KOPT-K1 (cell line): ENCODE data around the gene CDKN2C.
A peak's percentile ranks its signal among the peaks of the same experiment; 100 is the strongest.

Experiments used
- H3K27ac ChIP-seq: fragments of 200-600 bp; sonication (generic); 2 replicates; pipeline ENCODE4 v1.5.1; 2016; ENCODE audit warnings: antibody characterized with exemption, mild to moderate bottlenecking, low read depth, low read length; ENCODE audit not compliant: poor library complexity, severe bottlenecking
- H3K36me3 ChIP-seq: fragments of 200-600 bp; sonication (generic); 2 replicates; pipeline ENCODE4 v1.5.1; 2017; ENCODE audit warnings: antibody characterized with exemption, mild to moderate bottlenecking, low read length, moderate library complexity; ENCODE audit not compliant: insufficient read depth
- H3K9me3 ChIP-seq: fragments of 200-600 bp; sonication (generic); 2 replicates; pipeline ENCODE4 v1.5.1; 2017; ENCODE audit warnings: antibody characterized with exemption, low read length, mild to moderate bottlenecking; ENCODE audit not compliant: insufficient read depth, poor library complexity, severe bottlenecking

CDKN2C gene

GRCh38 chr1:50971748-50972305 lies 1.8 kb downstream of the CDKN2C start:
- Histone ChIP-seq H3K36me3 (peaks cover 33% of the 10 kb centered on the region), H3K27ac (no peak overlapping the region), H3K9me3 (no peaks in the 10 kb centered on the region)

- Histone ChIP-seq H3K36me3 (peaks cover 33% of the 10 kb centered on the region), H3K27ac (no peak overlapping the region)
Measured at GRCh38 chr1:50972766-50973165, 2.7 kb downstream of the CDKN2C start.

GRCh38 chr1:50973255-50973654 lies 3.2 kb downstream of the CDKN2C start:
- H3K27ac ChIP-seq = no peak overlapping the region
- no peaks in the 10 kb centered on the region for H3K9me3 ChIP-seq
- H3K36me3 ChIP-seq = peaks cover 33% of the 10 kb centered on the region

More at GRCh38 chr1:50972766-50973165, 2.7 kb downstream of the CDKN2C start:
- no peaks in the 10 kb centered on the region for H3K9me3 ChIP-seq

- H3K27ac ChIP-seq = no peak overlapping the region
- peaks cover 33% of the 10 kb centered on the region for H3K36me3 ChIP-seq
Measured at GRCh38 chr1:50973875-50974617, 4.0 kb downstream of the CDKN2C start.

GRCh38 chr1:50974618-50974935 lies 4.5 kb downstream of the CDKN2C start:
- H3K36me3 ChIP-seq = peaks cover 33% of the 10 kb centered on the region
- H3K9me3 ChIP-seq = no peaks in the 10 kb centered on the region
- no peak overlapping the region for H3K27ac ChIP-seq

More at GRCh38 chr1:50973875-50974617, 4.0 kb downstream of the CDKN2C start:
- H3K9me3 ChIP-seq = no peaks in the 10 kb centered on the region

GRCh38 chr1:50975436-50975835 lies 5.4 kb downstream of the CDKN2C start:
- H3K9me3 ChIP-seq = no peaks in the 10 kb centered on the region
- no peak overlapping the region for H3K27ac ChIP-seq
- peaks cover 33% of the 10 kb centered on the region for H3K36me3 ChIP-seq

- Histone ChIP-seq H3K9me3 (no peaks in the 10 kb centered on the region), H3K27ac (peak overlapping the region; percentile 75), H3K36me3 (peaks cover 31% of the 10 kb centered on the region)
Measured at GRCh38 chr1:50976111-50976889, 6.3 kb downstream of the CDKN2C start.

- Histone ChIP-seq H3K27ac (peak overlapping the region; percentile 75), H3K36me3 (peaks cover 29% of the 10 kb centered on the region), H3K9me3 (no peaks in the 10 kb centered on the region)
Measured at GRCh38 chr1:50976890-50977574, 7.0 kb downstream of the CDKN2C start.

GRCh38 chr1:50977575-50978143 lies 7.6 kb downstream of the CDKN2C start:
- Histone ChIP-seq H3K27ac (peak overlapping the region; percentile 75), H3K9me3 (no peaks in the 10 kb centered on the region), H3K36me3 (peaks cover 27% of the 10 kb centered on the region)

- Histone ChIP-seq H3K36me3 (peaks cover 21% of the 10 kb centered on the region), H3K27ac (peak overlapping the region; percentile 75), H3K9me3 (no peaks in the 10 kb centered on the region)
Measured at GRCh38 chr1:50978144-50978851, 8.3 kb downstream of the CDKN2C start.

GRCh38 chr1:50978852-50979781 lies 9.1 kb downstream of the CDKN2C start:
- Histone ChIP-seq H3K9me3 (no peaks in the 10 kb centered on the region), H3K27ac (peak overlapping the region; percentile 75), H3K36me3 (peaks cover 13% of the 10 kb centered on the region)

GRCh38 chr1:50979937-50980336 lies 9.9 kb downstream of the CDKN2C start:
- Histone ChIP-seq H3K36me3 (peaks cover 4% of the 10 kb centered on the region), H3K9me3 (no peaks in the 10 kb centered on the region), H3K27ac (no peak overlapping the region)

GRCh38 chr1:50980505-50980904 lies 10.5 kb downstream of the CDKN2C start:
- Histone ChIP-seq H3K9me3 (no peaks in the 10 kb centered on the region), H3K27ac (no peak overlapping the region), H3K36me3 (peaks cover 2% of the 10 kb centered on the region; the same call in 1 of the 2 replicates)
